Measurements from ENCODE around the gene DIS3L2.
"Not testable (repeated sequence)": the region's sequence is repeated elsewhere in the genome, so short reads cannot be mapped to it uniquely, and the experiment has no call there.

The DIS3L2 gene

GRCh38 chr2:232342635-232343565, 381.4 kb downstream of the DIS3L2 start:
- DNase-seq (ENCODE audit: low read depth in 2 of 3, low spot score in 1 of 3): no peak

DNA sequence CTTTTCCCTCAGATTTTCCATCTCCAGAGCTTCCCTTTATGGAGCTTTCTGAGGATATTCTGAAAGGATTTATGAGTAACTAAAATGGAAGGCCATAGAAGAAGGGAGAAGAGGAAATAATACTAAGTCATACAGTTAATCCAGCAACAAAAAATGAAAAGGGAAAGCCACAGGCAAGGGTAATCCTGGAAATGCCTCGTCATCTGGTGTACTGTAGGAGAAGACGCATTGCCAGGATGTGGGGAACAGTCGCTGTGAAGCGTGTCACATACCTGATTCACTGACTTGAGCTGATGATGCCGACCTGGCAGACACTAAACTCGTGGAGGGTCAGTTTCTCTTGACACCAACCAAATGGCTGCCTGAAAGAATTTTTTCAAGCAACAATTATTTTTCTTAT, 382.3 kb downstream of the DIS3L2 start:
- DNase-seq (ENCODE audit: low read depth in 2 of 3, low spot score in 1 of 3): no peak

GRCh38 chr2:232345251-232345650, 383.7 kb downstream of the DIS3L2 start:
- no peak for DNase-seq (ENCODE audit: low read depth in 2 of 3, low spot score in 1 of 3)

DNA sequence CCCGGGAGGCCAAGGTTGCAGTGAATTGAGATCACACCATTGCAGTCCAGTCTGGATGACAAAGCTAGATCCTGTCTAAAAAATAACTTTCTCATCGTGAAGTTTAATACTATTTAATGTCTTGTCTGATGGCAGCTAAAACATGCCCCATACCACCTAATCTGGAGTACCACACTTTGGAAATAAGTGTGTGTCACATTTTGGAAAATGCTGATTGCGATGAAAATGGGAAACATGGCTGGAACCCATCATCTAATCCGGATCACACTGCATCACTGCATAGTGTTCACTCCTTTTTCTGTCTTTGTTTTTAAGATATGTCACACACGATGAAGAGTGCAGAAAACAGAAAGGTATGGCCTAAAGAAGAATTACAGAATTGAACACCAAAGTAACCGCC, 385.9 kb downstream of the DIS3L2 start:
- DNase-seq (ENCODE audit: low read depth in 2 of 3, low spot score in 1 of 3): no peak

- DNase-seq (ENCODE audit: low read depth in 2 of 3, low spot score in 1 of 3): no peak
Measured at GRCh38 chr2:232348936-232349335, 387.4 kb downstream of the DIS3L2 start.

- no peak for DNase-seq (ENCODE audit: low read depth in 2 of 3, low spot score in 1 of 3)
Measured at GRCh38 chr2:232349546-232349945, 388.0 kb downstream of the DIS3L2 start.

DNA sequence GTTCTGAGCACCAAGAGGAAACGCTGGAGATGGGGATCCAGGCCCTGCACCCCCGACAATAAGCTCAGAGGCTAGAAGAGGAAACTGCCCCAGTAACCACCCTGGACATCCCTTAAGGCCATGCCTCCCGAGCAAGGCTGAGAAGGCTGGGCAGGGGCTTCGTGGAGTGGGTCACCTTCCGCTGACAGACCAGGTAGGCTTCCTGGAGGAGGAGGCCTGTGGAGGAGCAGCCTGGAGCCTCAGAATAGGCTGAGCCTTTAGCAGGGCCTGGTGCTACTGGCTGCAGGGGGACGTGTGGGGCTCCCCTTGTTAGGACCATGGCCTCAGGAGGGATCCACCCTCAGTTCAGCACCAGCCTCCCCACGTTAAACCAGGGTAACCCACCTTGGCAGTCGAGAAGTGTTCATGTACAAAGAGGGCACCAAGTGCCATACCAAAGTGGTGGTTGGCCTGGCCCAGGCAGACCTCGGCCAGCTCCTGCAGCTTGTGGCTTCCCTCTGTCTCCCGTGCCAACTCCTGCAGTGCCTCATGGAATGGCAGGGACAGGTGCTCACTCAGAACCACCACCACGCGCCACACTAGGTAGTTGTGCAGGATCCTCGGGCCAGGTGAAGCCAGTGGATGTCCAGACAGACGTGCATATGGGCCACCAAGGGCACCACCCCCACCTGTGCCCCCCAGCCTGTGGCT, 388.6 kb downstream of the DIS3L2 start:
- no peak for DNase-seq (ENCODE audit: low read depth in 2 of 3, low spot score in 1 of 3)

DNA sequence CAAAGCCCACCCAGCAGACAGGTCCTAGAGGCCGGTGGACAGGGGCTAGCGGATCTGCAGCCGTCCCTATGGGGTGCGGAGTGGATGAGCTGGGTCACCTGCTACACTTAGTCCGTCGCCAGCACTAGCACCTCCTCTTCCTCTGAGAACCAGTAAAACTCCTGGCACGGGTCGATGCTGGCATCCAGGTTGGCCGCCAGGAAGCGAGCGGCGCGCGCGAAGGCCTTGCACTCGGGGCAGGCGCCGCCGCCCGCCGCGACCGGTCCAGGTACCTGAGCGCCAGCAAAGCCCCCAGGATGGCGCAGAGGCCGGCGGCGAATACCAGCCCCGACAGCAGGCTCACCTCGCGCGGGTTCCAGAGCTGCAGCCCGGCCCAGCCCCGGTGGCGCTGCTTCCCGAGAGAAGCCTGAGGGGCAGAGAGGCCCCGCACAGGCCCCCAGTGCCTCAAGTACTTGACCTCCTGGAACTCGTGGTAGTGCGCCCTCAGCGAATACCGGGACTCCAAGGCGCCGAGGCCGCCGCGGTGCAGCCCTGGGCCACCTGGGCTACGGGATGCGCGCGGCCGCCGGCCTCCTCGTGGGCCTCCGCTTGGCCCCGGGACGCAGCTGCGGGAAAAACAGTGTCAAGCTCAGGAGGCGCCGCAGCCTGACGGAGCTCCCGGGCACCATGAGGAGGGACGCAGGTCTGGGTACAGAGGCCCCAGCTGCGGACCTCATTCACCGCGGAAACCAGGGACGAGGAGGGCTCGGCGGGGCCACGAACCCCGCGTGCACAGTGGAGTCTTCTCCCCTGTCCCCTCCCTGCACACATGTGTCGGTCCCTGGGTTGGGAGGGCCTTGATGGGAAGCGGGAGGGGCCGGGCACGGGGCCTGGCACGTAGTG, 389.5 kb downstream of the DIS3L2 start:
- no peak for DNase-seq (ENCODE audit: low read depth in 2 of 3, low spot score in 1 of 3)

DNA sequence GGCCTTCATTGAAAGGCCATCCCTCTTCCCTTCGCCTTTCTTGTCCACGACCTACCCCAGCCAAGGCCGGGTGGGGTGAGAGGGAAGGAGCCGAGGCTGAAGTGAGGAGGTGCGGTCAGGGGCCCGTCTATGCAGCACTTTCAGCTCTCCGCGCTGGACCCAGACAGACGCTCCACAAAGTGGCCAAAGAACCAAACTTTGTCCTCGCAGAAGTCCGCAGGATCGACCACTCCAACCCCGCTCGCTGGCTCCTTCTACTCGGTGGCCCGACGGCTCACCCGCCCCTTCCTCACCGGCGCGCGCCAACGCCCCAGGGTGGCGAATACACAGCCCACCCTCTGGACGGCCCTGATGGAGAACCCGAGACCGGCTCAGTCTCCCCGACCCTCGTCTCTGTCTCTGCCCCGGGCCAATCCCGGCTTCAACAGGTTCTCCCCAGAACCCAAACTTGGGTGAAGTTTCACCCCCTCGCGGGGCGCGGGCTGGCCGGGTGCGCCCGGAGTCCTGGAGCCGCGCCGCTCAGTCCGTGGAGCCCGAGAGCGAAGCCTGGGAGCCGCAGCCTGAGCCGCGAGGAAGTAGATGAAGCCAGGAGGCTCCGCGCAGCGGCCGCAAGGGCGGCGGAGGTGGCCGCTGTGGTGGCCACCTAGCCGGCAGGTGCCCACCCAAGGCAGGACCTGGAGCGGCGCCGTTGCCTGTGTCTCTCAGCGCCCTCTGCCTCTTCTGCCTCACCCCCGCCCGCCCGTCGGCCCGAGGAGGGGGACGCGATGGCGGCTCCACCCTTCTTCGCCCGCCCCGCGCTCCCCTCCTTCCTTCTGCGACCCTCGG, 390.4 kb downstream of the DIS3L2 start:
- DNase-seq (ENCODE audit: low read depth in 2 of 3, low spot score in 1 of 3): no peak

- DNase-seq (ENCODE audit: low read depth in 2 of 3, low spot score in 1 of 3): no peak
Measured at GRCh38 chr2:232352511-232353091, 391.1 kb downstream of the DIS3L2 start.

DNA sequence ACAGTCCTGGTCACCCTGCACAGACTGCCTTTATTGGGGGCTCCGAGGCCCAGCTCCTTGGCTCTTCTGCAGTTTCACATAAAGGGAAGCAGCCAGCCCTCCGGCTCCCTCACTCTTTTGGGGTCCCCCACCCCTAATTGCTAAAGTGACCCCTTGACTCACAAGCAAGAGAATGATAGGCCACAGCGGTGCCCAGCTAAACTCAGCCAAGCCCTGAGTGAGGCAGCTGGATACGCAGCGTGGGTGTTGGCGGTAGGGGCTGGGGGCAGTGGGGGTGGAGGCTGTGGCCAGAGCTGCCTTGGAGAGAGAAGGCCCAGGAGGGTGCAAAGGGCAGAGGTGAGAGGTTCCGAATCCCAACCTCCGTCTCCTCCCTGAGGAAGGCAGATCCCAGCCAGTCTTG, 391.6 kb downstream of the DIS3L2 start:
- DNase-seq (ENCODE audit: low read depth in 2 of 3, low spot score in 1 of 3): no peak

DNA sequence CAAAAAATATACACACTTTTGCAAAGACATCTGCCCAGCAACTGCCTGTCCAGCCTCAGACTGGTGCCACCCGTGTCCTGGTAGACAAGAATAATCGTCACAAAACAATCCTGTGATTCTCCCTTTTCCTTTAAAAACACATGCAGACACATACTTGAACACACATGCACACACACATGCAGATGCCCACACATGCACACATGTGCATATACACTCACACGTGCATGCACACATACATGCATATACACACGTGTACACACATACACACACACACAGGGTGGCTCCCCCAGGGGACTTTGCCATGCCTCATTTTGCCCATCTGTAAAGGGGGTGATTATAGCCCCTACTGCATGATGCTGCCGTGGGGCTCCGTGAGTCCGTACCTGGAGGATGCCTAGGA, 392.1 kb downstream of the DIS3L2 start:
- no peak for DNase-seq (ENCODE audit: low read depth in 2 of 3, low spot score in 1 of 3)

DNA sequence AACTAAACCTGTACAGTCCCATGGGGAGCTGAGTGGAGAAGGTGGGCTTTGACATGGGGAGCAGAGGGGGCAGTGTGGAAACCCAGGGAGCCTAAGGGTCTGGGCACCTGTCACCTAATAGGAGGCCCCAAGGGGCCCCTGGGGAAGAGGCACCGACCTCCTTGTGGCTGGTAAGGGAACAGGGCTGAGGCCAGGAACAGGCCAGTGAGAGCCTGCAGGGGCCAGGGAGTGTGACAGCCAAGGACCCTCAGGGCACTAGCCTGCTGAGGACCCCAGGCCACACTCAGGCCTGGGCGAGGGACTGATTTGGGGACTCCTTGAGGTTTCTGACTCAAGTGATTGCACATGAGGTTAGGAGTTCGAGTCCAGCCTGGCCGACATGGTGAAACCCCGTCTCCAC, 392.6 kb downstream of the DIS3L2 start:
- no peak for DNase-seq (ENCODE audit: low read depth in 2 of 3, low spot score in 1 of 3)

- no peak for DNase-seq (ENCODE audit: low read depth in 2 of 3, low spot score in 1 of 3)
Measured at GRCh38 chr2:232361646-232362045, 400.1 kb downstream of the DIS3L2 start.

GRCh38 chr2:232362174-232362900, 400.8 kb downstream of the DIS3L2 start:
- DNase-seq (ENCODE audit: low read depth in 2 of 3, low spot score in 1 of 3): no peak

DNA sequence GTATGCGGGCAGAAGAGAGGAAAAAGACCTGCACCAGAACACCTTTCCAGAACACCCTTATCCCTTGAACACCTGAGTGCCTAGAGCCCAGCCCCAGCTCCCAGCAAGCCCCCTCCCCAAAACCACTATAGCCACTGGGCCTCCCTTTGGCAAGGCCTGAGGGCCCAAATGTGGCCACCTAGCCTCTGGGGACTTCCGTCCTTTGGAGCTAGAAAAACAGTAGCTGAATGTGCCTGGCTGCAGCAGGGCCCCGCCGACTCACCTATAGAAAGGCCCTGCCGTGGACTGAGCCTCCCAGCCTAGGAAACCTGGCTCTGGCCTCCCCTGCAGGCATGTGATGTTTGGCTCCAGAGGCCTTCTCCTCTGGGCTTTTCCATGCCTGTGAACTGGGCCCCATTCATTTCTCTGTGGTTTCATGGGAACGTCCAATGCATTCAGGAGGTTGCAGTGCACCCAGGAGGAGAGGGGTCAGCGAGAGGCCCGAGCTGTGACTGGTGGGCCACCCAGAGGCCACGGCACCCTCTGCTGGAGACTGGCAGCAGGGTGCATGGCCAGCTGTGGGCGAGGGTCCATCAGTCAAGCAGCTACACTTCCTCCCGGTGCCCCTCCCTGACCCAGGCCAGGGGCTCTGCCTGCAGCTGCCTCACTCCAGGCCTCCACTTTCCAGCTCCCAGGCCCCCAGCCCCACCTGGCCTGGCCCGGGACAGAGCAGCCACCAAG, 401.7 kb downstream of the DIS3L2 start:
- not testable (repeated sequence) for DNase-seq (ENCODE audit: low read depth in 2 of 3, low spot score in 1 of 3)

DNA sequence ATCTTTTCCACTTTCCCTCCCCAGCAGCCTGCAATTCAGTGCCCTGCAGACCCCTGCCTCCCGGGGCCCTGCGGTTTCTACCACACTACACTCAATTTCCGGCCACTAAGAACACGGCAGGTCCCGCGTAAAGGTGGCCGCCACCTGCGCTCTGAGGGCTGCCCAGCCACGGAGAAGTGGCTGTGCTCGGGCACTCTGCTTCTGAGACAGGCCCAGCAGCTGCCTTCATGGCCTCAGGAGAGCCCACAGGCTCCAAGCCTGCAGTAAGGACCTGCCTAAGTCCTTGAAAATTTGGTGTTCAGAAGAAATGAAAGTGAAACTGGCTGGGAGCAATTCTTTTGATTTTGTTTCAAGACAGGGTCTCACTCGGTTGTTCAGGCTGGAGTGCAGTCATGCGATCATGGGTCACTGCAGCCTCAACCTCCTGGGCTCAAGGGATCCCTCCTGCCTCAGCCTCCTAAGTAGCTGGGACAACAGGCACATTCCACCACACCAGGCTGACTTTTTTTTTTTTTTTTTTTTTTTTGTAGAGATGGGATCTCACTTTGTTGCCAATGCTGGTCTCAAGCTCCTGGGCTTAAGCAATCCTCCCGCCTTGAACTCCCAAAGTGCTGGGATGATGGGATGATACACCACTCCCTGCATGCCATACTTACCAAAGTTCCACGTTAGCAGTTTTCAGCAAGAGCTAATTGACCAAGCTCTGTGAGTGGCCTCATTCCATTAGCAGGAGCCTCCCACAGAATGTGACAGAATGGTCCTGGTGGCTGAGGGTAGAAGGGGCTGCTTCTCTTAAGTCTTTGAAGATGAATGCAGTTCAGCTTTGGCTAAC, 402.5 kb downstream of the DIS3L2 start:
- DNase-seq (ENCODE audit: low read depth in 2 of 3, low spot score in 1 of 3): no peak

Data from stimulated activated CD4-positive, alpha-beta T cell treated with anti-CD3 and anti-CD28 coated beads, Interleukin-12 subunit alpha, Interleukin-12 subunit beta, amount 100 ng/mL, for 48 hours (primary cell).